ENCODE measurements around the gene SIGLEC11.
"Not testable (repeated sequence)": the region's sequence is repeated elsewhere in the genome, so short reads cannot be mapped to it uniquely, and the experiment has no call there.

Gene SIGLEC11

DNA sequence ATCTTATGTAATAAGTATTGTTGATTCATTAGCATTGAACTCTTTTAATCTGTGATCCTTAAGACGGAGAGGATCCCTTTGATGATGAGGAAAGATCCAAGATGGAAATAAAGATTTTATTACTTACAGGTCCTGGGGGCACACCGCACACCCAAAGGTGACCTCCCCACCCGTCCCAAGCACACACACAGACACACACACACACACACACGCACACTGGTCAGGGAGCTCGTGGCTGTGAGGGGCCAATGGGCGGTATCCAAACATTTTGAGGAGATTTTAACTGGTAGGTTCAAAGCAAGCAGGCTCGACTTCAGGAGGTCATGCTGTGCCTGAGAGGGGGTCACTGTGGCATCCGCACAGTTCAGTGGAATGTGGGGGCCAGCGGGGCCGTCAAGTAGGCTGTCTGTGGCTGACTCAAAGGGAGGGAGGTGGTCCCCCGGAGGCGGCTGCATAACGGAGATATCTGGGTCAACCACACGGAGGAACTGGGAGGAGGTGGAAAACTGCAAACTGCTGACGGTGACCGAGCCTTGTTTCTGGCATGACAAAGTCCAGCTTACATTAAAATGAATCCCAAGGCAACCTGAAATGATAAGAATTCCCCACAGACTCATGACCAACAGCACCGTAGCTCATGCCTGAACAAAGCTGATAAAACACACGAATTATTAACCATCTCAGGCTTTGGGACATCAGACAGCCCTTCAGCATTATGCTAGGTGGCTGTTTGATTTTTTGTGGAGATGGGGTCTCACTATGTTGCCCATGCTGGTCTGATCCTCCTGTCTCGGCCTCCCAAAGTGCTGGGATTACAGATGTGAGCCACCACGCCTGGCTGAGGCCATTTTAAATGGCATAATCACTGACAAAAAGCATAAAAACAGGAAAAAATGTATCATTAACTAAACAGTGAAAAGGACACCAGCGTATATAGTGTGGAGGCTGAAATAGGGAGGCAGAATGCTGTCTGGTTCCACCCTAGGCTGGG is 20.9 kb upstream of the SIGLEC11 start:
- DNase-seq (ENCODE audit: low spot score) = no peak

GRCh38 chr19:49978324-49978723 is 17.4 kb upstream of the SIGLEC11 start:
- DNase-seq (ENCODE audit: low spot score) = no peak

DNA sequence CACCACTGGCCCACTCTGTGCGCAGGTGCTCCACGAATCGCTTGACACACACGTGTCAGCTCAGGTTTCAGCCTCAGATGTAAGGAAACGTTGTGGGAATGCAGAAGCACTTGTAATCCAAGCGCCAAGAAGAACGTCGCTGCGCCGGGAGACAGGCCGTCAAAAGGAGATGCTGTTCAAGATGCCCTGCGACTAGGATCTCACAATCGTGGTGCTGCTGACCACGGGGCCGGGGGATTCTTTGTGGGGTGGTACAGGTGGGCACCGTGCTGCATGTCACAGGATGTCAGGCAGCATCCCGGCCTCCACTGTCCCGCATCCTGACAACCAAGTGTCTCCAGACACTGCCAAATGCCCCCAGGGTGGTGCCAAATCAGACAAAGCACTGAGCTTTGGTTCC is 16.9 kb upstream of the SIGLEC11 start:
- no peak for DNase-seq (ENCODE audit: low spot score)

DNA sequence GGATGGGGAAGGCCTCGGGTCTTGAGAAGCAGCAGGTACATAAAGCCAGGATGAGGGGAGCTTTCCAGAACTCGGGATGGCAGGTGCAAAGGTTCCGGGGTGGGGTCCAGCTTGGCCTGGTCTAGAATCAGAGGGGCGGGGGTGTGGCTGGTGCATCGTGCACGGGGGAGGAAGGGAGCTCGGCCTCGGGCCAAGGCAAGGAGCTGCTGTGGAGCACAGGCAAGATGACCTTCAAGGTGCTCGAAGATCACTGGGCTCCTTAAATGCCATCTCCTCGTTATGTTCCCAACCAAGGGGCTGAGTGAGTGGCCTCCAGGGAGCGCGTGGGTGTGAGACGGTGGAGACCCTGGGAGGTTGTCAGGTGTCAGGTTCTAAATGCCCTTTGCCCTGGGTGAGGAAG is 16.1 kb upstream of the SIGLEC11 start:
- no peak for DNase-seq (ENCODE audit: low spot score)

DNA sequence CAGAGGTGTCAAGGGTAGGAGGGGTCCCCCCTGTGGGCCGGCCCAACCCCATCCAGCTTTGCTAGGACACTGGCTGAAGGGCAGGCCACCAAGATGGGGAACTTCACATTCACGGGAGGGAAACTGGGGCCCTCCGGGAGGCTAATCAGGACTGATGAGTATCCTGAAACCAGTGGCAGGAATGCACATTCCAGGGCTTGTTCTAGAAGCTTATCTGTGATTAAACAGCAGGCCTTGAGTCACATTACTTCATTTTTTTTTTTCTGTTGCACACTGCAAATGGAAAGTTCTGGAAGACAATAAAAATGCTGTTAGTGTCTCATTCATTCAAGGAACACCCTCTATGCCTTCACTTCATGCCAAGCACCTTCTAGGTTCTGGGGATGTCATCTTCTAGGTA is 15.5 kb upstream of the SIGLEC11 start:
- no peak for DNase-seq (ENCODE audit: low spot score)

DNA sequence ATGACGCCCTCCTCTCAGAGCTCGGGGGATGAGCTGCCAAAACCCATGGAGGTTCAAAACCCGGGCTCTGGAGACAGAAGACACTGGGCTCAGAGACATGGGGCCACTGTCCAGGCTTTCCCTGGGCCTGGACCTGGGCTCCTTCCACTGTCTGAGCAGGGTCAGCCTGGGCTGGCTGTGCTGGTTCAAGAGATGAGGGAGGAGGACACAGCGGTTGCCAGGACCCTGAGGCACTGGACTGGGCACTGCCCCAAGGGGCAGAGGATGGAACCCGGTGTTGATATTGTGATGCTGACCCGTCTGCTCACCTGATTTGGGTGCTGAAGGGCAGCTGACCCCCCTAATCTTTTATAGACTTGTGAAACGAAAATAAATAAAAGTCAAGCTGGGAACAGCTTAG is 14.1 kb upstream of the SIGLEC11 start:
- DNase-seq (ENCODE audit: low spot score) = no peak

- no peak for DNase-seq (ENCODE audit: low spot score)
Observed at GRCh38 chr19:49973987-49974386, 13.0 kb upstream of the SIGLEC11 start.

- no peak for DNase-seq (ENCODE audit: low spot score)
Observed at GRCh38 chr19:49972841-49973240, 11.9 kb upstream of the SIGLEC11 start.

DNA sequence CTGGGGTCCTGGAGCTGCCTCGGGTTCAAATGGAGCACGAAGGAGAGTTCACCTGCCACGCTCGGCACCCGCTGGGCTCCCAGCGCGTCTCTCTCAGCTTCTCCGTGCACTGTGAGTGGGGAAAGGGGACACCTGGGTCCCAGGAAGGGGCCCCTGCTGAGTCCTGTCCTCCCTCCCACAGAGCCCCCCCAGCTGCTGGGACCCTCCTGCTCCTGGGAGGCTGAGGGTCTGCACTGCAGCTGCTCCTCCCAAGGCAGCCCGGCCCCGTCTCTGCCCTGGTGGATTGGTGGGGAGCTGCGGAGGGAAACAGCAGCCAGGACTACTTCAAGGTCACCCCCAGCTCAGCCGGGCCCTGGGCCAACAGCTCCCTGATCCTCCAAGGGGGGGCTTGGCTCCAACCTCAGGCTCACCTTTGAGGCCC is 11.0 kb upstream of the SIGLEC11 start:
- no peak for DNase-seq (ENCODE audit: low spot score)

GRCh38 chr19:49969355-49969754 is 8.4 kb upstream of the SIGLEC11 start:
- not testable (repeated sequence) for DNase-seq (ENCODE audit: low spot score)

- no peak for DNase-seq (ENCODE audit: low spot score)
Observed at GRCh38 chr19:49968279-49968922, 7.4 kb upstream of the SIGLEC11 start.

DNA sequence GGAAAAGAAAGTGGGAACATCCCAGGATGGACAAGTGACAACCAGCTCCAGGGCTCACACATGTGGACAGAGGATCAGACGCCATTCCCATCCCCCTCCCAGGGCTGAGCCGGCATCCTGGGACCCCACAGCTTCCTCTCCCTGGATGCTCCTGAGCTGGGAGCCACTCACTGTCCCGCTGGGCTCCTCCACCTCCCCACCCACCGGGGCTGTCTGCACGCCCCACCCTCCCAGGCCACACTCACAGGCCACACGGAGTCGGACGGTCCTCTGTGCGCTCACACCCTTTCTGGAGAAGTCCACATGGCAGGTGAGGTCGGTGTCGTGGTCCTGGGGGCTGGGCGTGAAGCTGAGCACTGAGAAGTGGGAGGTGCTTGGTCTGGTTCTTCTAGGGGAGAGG is 1.1 kb downstream of the SIGLEC11 start:
- DNase-seq (ENCODE audit: low spot score) = not testable (repeated sequence)

DNA sequence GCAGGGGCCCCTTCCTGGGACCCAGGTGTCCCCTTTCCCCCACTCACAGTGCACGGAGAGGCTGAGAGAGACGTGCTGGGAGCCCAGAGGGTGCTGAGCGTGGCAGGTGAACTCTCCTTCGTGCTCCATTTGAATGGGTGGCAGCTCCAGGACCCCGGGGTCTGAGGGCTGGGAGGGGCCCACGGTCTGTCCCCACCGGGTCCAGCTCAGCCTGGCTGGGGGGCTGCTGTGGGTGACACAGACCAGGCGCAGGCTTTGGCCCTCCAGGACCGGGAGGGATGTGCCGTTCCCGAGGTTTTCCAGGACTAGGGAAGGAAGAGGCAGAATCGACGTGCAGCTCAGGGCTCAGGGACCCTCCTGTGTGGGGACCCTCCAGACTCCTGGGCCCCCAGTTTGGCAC is 2.4 kb downstream of the SIGLEC11 start:
- not testable (repeated sequence) for DNase-seq (ENCODE audit: low spot score)

- not testable (repeated sequence) for DNase-seq (ENCODE audit: low spot score)
Observed at GRCh38 chr19:49958144-49958543, 2.8 kb downstream of the SIGLEC11 start.

DNA sequence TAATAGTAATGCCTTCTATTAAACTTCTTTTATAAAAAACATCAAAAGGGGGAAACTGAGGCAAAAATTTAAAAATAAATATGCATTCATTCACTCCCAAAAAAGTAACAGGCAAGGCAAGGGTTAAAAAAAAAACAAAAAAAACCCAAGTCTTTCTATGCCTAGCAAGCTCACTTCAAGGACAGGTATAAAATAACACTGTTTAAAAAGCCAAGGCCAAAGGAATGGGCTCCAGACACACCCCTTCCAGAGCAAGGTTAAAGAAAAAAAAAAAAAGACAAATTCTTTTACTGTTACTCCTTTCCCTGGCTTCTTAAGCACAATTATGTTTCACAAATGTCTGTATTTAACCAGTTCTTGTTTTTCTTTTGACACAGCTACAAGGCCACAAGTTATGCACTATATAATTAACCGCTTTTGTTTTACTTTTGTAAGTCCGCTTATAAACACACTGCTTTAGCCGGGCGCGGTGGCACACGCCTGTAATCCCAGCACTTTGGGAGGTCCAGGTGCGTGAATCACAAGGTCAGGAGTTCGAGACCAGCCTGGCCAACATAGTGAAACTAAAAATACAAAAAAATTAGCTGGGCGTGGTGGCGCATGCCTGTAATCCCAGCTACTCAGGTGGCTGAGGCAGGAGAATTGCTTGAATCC is 3.6 kb downstream of the SIGLEC11 start:
- DNase-seq (ENCODE audit: low spot score) = no peak

DNA sequence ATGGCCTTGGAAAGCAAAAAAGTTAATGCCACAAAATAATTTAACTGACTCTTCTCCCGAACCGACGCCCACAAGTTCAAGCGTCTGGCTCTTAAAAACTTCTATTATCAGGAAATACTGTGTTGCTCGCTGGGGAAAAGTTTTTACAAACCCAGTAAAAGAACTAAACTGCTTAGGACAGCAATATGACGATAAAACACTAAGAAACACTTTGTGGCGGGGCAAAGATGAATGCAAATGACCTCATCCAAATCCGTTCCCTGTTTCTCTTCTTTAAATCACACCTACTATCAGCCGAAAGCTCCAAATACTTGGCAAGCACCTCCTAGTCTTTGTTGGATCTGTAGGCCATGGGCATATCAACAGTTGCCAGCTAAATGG is 4.9 kb downstream of the SIGLEC11 start:
- no peak for DNase-seq (ENCODE audit: low spot score)

- DNase-seq (ENCODE audit: low spot score) = no peak
Observed at GRCh38 chr19:49954933-49955332, 6.0 kb downstream of the SIGLEC11 start.

DNA sequence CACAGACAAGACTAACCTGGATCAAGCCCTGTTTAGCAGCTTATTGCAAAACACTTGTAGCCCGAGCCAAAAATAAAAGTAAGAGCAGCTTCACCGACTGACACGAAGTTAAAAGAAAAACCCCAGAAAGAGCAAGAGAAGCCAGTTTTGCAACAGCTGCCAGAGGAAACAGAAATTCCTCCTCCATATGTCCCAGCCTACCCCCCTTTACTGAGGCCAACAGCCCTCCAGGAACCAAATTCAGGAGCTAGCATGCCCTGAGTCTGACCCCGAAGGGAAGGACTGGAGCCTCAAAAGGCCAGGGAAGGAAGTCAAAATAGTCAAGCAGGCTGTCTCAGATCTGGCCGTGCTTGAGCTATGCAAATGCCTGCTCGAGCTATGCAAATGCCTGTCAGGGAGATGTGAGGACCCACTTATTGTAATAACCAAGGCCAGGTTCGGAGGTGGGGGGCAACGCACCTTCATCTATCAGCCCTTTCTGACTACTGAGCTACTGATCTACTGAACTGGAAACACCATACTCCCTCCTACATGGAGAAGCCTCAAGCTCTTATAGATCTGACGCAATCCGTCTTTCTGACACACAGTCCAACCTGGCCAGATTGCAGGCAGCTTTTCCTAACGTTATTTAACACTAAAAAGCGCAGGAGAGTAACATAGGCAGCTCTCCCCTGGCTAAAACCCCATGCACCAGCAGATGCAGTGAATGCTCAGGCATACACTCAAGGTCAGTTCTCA is 6.7 kb downstream of the SIGLEC11 start:
- DNase-seq (ENCODE audit: low spot score) = no peak

- DNase-seq (ENCODE audit: low spot score) = no peak
Observed at GRCh38 chr19:49953416-49953815, 7.6 kb downstream of the SIGLEC11 start.

DNA sequence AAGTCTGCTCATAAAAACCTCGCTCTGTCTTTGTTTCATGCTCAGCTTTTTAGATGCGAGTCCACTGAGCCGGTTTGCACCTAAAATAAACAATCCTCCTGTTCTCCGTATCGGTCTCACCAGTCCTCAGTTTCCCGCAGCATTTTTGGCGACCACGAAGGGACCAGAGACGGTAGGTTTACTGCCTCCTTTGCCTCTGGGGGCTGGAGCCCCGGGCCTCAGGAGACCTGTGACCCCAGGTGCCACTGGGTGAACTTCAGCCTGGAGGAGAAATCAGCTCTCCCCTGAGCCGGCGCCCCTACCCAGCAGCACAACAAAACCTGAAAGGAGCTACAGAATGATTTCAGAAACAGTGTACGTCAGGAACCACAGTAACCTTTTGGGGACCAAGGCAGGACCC is 8.1 kb downstream of the SIGLEC11 start:
- DNase-seq (ENCODE audit: low spot score) = no peak

DNA sequence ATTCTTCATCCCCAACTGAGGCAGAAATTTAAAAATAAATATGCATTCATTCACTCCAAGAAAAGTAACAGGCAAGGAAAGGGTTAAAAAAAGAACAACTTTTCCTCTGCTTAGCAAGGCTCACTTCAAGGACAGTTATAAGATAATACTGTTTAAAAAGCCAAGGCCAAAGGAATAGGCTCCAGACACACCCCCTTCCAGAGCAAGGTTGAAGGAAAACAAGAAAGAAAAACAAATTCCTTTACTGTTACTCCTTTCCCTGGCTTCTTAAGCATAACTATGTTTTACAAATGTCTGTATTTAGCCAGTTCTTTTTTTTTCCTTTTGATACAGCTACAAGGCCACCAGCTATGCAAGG is 8.5 kb downstream of the SIGLEC11 start:
- DNase-seq (ENCODE audit: low spot score) = no peak

- DNase-seq (ENCODE audit: low spot score) = no peak
Observed at GRCh38 chr19:49951806-49952478, 9.0 kb downstream of the SIGLEC11 start.

Measured in kidney capillary endothelial cell (primary cell).